NCI-H510A (cell line): ENCODE measurements around the gene MAP4K5.

ENCODE experiments used
- DNase-seq: peaks from one replicate; lab custom pipeline; 2025; lab: John Stamatoyannopoulos, UW

MAP4K5 gene

DNA sequence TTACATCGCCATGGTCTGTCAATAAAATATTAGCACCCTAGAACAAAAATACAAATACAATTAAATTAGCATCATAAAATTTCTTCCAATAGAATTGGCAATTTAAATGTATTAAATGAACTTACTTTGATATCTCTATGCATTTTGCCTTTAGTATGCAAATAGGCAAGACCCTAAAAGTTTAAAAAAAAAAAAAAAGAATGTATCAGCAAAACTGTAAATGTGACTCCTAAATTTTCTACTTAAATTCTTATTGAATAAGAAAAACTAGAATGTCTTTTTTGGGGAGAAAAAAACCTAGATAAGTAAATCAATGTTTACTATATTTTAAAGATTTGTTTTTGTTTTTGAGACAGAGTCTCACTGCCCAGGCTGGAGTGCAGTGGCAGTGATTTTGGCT, 56.2 kb downstream of the MAP4K5 start:
- no peak for DNase-seq

DNA sequence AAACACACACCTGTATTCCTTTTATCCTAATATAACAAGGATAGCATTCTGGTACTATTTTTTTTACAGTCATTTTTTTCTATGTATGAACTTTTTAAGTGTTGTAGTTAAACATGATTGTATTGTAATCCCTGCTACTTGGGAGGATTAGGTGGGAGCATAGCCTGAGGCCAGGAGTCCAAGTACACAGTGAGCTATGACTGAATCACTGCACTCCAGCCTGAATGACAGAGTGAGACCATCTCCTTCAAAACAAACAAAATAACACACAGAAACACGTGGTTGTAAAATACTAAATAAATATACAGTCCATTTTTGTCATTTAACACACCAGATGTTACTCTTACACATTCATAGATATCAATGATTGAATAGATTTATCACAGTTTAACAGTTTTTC, 56.9 kb downstream of the MAP4K5 start:
- DNase-seq: no peak

DNA sequence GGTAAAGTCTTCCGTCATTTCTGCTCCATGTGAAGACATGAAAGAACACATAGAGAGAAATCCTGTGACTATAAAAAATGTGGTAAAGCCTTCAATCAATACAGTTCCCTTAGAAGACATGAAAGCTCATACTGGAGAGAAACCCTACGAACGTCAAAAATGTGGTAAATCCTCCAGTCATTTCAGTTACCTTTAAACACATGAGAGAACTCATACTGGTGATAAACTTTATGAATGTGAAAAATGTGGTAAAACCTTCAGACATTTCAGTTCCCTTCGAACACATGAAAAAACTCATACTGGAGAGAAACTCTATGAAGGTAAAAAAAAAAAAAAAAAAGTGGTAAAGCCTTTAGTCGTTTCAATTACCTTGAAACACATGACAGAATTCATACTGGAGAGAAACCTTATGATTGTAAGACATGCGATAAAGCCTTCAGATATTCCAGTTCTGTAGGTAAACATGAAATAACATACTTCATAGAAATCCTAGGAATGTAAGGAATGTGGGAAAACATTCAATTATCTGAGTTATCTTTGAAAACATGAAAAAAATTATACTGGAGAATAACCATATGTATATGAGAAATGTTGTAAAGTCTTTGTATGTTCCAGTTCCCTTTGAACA, 60.4 kb downstream of the MAP4K5 start:
- DNase-seq: no peak

DNA sequence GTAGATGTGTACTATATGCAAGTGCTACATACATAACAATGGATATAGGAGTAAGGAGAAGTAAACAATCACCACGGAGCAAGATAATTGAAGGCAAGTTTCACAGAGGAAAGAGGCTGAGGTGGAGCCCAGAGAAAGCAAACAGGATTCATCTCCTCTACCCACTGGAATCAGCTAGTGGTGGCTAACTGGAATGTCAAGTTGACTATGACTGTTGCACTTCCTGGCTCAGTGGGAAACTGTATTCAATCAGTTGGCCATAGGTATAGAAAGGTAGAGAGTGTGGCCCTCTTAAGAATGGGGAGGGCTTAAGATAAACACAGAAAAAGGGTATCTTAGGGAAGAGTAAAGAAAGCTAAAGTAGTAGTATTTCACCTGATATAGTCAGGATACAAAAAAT, 62.4 kb downstream of the MAP4K5 start:
- no peak for DNase-seq

GRCh38 chr14:50462111-50462510, 70.3 kb downstream of the MAP4K5 start:
- DNase-seq: no peak

DNA sequence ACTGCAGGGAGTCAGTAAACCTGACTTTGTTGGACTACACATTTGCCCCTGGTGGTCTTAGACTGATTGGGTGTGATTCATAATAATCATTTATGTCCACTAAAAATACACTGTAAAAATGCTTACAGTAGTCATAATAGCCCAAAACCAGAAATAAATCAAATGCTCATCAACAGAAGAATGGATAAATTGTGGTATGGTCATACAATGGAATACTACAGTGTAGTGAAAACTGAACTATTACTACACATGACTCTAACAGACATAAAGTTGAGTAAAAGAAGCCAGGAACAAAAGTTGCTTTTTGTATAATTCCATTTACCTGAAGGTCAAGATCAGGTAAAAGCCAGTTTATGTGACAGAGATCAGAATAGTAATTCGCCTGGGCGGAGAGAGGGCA, 78.5 kb downstream of the MAP4K5 start:
- no peak for DNase-seq

- DNase-seq: no peak
Observed at GRCh38 chr14:50452979-50453705, 79.2 kb downstream of the MAP4K5 start.

GRCh38 chr14:50452296-50452695, 80.1 kb downstream of the MAP4K5 start:
- DNase-seq: no peak

DNA sequence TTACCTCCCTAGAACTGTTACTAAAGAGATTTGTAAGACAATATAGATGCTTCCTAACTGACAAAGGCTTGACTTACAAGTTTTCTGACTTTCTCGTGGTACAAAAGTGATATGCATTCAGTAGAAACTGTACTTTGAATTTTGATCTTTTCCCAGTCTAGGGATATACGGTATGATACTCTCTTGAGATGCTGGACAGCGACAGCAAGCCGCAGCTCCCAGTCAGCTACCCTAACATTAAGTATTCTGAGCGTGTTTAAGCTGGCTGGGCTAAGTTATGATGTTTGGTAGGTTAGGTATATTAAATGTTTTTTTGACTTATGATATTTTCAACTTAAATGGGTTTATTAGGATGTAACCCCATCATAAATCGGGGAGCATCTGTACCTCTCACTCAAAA, 80.5 kb downstream of the MAP4K5 start:
- no peak for DNase-seq

DNA sequence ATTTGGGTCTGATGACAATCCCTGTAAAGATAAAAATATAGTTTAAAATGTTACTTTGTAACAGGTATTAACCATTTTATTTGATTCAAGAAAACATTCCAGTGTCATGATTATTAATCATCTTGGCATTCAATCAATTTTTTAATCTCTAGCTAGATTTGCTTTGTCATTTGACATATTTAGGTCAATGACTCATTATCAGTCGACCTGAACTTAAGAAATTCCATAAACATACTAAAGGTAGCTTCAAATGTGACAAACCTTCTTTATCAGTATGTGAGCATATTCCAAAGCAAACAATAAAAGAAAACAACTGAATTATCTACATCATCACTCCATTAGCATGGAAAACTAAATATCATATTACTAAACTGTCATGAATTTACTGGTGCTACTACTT, 84.9 kb downstream of the MAP4K5 start:
- DNase-seq: no peak

GRCh38 chr14:50434528-50434927, 97.8 kb downstream of the MAP4K5 start:
- DNase-seq: no peak

DNA sequence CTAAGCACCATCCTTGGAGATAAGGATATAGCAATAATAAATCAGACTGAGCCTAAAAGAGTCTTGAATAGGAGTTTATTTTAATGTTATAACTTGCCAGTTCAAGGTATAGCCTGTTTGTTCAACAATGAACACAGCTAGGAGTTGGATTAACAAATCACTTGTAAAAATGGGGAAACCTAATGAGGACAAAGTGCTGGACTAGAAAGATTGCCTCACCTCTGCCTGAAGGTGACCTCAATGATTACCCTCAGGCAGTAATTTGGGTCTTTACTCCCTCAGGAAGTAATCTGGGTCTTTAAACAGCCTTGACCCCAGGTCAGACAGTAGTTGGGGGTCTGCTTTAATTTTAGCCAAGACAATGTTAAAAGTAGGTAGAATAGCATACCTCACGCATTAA, 100.2 kb downstream of the MAP4K5 start:
- DNase-seq: no peak

- no peak for DNase-seq
Observed at GRCh38 chr14:50425816-50426215, 106.6 kb downstream of the MAP4K5 start.

DNA sequence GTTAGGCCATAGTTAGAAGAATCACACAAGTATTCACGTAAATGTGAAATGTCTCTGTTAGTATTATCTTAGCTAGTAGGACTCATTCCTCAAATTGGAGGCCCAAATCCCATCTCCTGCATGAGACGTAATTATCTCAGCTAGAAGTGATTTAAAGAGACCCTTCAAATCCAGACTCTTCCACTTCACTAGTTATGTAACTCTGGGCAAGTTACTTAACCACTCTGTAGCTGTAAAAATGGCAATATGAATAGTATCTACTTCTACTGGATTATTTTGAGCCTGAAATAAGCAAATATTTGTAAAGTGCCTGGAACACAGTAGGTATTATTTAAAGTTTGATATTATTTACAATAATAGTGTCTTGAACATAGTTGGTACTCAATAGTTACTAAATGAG, 107.3 kb downstream of the MAP4K5 start:
- DNase-seq: no peak

GRCh38 chr14:50423529-50423928, 108.8 kb downstream of the MAP4K5 start:
- no peak for DNase-seq

- DNase-seq: no peak
Observed at GRCh38 chr14:50421499-50421898, 110.9 kb downstream of the MAP4K5 start.

DNA sequence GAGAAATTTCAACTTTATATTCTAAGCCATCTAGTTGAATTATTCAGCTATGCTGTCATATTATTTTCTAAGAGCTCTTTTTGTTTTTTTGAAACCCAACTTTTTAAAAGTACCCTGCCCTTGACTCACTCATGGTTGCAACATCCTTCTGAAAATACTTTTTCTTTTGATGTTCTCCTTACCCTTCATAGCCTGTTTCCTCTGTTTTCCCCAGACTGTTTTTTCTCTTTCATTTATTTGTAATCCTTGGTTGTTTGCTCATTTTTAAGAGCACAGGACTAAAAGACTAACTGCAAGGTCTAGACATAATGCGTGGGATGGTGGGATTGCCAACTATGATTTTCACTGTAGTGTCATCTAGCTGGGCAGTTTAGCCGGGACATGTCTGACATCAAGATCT, 114.5 kb downstream of the MAP4K5 start:
- DNase-seq: no peak

DNA sequence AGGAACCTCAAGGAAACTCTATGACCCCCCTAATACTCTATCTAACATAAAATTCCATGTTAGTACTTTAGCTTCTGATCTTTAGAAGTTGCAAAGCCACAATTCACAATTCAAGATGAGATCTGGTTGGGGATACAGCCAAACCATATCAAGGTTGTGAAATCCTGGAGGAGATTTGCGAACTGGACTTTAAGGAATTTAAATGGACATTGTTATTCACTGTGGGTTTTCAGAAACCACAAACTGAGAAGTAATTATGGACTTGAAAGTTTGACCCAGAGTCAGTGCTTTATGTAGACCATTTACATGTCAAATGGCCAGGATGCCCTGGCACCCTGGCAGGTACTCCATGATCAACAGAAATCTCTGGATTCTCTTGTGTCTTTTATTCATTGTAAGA, 121.4 kb downstream of the MAP4K5 start:
- no peak for DNase-seq

GRCh38 chr14:50410071-50410470, 122.3 kb downstream of the MAP4K5 start:
- no peak for DNase-seq

DNA sequence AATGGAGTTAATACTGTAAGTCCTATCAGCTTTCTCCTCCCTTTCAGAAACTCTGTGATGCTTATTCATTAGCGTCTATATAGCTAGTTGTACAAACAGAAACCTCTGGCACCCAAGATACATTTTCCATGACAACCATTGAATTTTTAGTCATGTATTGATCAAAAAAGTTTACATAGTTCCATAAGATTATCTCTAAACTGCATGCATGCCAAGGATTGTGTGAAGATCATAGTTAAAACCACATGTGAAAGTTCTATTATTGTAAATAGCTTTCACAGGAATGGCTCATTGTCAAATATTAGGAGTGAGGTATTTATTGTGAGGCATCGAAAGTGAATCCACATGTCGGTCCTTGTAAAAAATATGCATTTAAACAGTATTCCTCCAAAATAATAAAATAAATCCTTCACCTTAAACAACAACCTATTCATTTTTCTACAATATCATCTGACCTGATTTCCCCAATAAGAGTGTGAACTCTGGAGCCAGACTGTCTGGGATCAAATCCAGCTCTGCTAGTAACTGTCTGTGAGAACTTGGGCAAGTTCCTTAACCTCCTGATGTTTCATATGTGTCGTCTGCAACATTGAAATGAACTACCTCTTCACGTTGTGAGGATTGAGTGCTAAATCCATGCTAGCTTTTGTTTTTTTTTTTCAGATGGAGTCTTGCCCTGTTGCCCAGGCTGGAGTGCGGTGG, 125.1 kb downstream of the MAP4K5 start:
- DNase-seq: no peak

- DNase-seq: peak; percentile 5
Observed at GRCh38 chr14:50403419-50403818, 128.9 kb downstream of the MAP4K5 start.

DNA sequence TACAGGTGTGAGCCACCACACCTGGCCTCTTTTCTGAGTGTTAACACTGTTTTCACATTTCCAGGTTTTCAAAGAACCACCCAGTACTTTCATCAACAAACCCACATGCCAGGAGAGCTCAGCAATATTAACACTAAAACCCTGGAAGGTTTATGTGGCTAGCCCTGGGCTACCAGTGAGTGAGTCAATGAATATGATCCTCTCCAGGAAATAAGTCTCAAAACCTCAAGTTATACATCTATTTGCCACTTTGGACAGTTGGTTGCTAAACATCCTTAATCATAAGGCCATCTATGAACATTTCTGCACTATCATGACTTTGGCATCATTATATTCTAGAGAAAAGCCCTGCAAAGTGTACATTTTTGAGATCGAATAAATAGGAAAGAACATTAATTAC, 129.4 kb downstream of the MAP4K5 start:
- no peak for DNase-seq

DNA sequence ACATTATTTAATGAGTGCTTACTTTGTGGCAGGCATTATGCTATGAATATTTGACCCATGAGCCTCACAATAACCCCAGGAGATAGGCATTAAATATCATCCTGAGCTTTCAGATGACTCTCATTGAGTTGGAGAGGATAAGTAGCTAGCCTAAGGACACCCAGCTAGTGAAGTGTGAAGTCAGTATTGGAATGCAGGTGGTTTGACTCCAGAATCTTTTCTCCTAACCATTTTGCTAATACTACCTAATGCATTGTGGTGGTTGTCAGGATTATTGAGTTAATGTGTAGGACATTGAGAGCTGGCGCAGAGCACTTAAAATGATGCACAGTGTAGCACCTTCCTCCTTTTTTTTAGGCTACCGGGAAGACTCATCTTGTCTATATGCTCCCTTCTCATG, 131.9 kb downstream of the MAP4K5 start:
- DNase-seq: no peak
